H9 (cell line): ENCODE measurements around the gene TMEM54. TPM values are rescaled to one million over a fixed set of nuclear protein-coding genes. Genes with fewer than 3 reads are reported as not detected.

Experiments used
- DNase-seq: peaks from one replicate; pipeline ENCODE4 v3.0.0-alpha.2; 2017
- H2AFZ ChIP-seq: one replicate; pipeline ENCODE4 v1.6.1; 2013; ENCODE audit warnings: mild to moderate bottlenecking, low read length, control low read depth, moderate library complexity
- H2AK5ac ChIP-seq: 2 replicates; pipeline ENCODE4 v1.6.1; 2013; ENCODE audit warnings: low read length, control low read depth, mixed read lengths; ENCODE audit not compliant: insufficient read length
- H2BK120ac ChIP-seq: one replicate; pipeline ENCODE4 v1.6.1; 2013; ENCODE audit warnings: low read depth, mild to moderate bottlenecking, low read length, control low read depth, inconsistent platforms; ENCODE audit not compliant: poor library complexity, severe bottlenecking
- H2BK12ac ChIP-seq: 2 replicates; pipeline ENCODE4 v1.6.1; 2013; ENCODE audit warnings: low read length, control low read depth, mixed read lengths, low read depth; ENCODE audit not compliant: insufficient read length
- H2BK15ac ChIP-seq: 2 replicates; pipeline ENCODE4 v1.6.1; 2013; ENCODE audit warnings: low read depth, low read length, control low read depth
- H2BK20ac ChIP-seq: one replicate; pipeline ENCODE4 v1.6.1; 2013; ENCODE audit warnings: low read depth, mild to moderate bottlenecking, low read length, control low read depth, inconsistent platforms; ENCODE audit not compliant: poor library complexity, severe bottlenecking
- H2BK5ac ChIP-seq: 2 replicates; pipeline ENCODE4 v1.6.1; 2013; ENCODE audit warnings: low read length, control low read depth, mixed read lengths; ENCODE audit not compliant: insufficient read length
- H3K14ac ChIP-seq: 2 replicates; pipeline ENCODE4 v1.6.1; 2013; ENCODE audit warnings: low read length, control low read depth; ENCODE audit not compliant: insufficient read depth
- H3K18ac ChIP-seq: 2 replicates; pipeline ENCODE4 v1.6.1; 2013; ENCODE audit warnings: low read depth, mild to moderate bottlenecking, mixed read lengths, low read length, control low read depth; ENCODE audit not compliant: insufficient read length
- H3K23ac ChIP-seq: 2 replicates; pipeline ENCODE4 v1.6.1; 2013; ENCODE audit warnings: low read length, control low read depth, mixed read lengths, low read depth; ENCODE audit not compliant: insufficient read length
- H3K23me2 ChIP-seq: 2 replicates; pipeline ENCODE4 v1.6.1; 2013; ENCODE audit warnings: low read depth, mild to moderate bottlenecking, mixed read lengths, low read length, control low read depth; ENCODE audit not compliant: insufficient read length, poor library complexity, severe bottlenecking
- H3K27ac ChIP-seq: 2 replicates; pipeline ENCODE4 v1.5.1; 2013; ENCODE audit warnings: low read length, control low read depth, mixed read lengths, low read depth; ENCODE audit not compliant: insufficient read length
- H3K27me3 ChIP-seq: 2 replicates; pipeline ENCODE4 v1.6.1; 2013; ENCODE audit warnings: low read length, control low read depth, inconsistent platforms; ENCODE audit not compliant: insufficient read depth
- H3K4ac ChIP-seq: 2 replicates; pipeline ENCODE4 v1.6.1; 2013; ENCODE audit warnings: low read depth, mild to moderate bottlenecking, control low read depth, inconsistent platforms, low read length, moderate library complexity
- H3K4me1 ChIP-seq: 2 replicates; pipeline ENCODE4 v1.6.1; 2013; ENCODE audit warnings: low read length, control low read depth, inconsistent platforms; ENCODE audit not compliant: insufficient read depth
- H3K4me2 ChIP-seq: 2 replicates; pipeline ENCODE4 v1.6.1; 2013; ENCODE audit warnings: low read length, control low read depth, mixed read lengths; ENCODE audit not compliant: insufficient read length, insufficient read depth
- H3K56ac ChIP-seq: 2 replicates; pipeline ENCODE4 v1.6.1; 2013; ENCODE audit warnings: low read depth, mild to moderate bottlenecking, mixed read lengths, low read length, control low read depth; ENCODE audit not compliant: insufficient read length
- H3K79me1 ChIP-seq: 2 replicates; pipeline ENCODE4 v1.6.1; 2013; ENCODE audit warnings: low read depth, mild to moderate bottlenecking, moderate library complexity, low read length, control low read depth, inconsistent platforms; ENCODE audit not compliant: insufficient read depth, poor library complexity, severe bottlenecking
- H3K79me2 ChIP-seq: 2 replicates; pipeline ENCODE4 v1.6.1; 2013; ENCODE audit warnings: low read length, control low read depth, inconsistent platforms; ENCODE audit not compliant: insufficient read depth
- H3K9ac ChIP-seq: 2 replicates; pipeline ENCODE4 v1.6.1; 2013; ENCODE audit warnings: low read length, control low read depth, mixed read lengths; ENCODE audit not compliant: insufficient read length; ENCODE audit errors: extremely low read depth
- H3K9me3 ChIP-seq: one replicate; pipeline ENCODE4 v1.6.1; 2013; ENCODE audit warnings: low read depth, low read length, inconsistent platforms; ENCODE audit not compliant: control insufficient read depth
- H3T11ph ChIP-seq: one replicate; pipeline ENCODE4 v1.6.1; 2013; ENCODE audit warnings: mild to moderate bottlenecking, low read length, control low read depth, inconsistent platforms
- H4K20me1 ChIP-seq: one replicate; pipeline ENCODE4 v1.6.1; 2013; ENCODE audit not compliant: control insufficient read depth, insufficient read length, insufficient read depth
- H4K5ac ChIP-seq: 2 replicates; pipeline ENCODE4 v1.6.1; 2013; ENCODE audit warnings: low read depth, mild to moderate bottlenecking, mixed read lengths, low read length, control low read depth; ENCODE audit not compliant: insufficient read length
- H4K8ac ChIP-seq: replicated peaks from 2 replicates; pipeline ENCODE4 v1.6.1; 2013; ENCODE audit warnings: low read length, control low read depth, mixed read lengths, low read depth; ENCODE audit not compliant: insufficient read length
- H4K91ac ChIP-seq: 2 replicates; pipeline ENCODE4 v1.6.1; 2013; ENCODE audit warnings: low read depth, mild to moderate bottlenecking, moderate library complexity, mixed read lengths, low read length, control low read depth; ENCODE audit not compliant: insufficient read length
- H3K27ac Mint-ChIP-seq, 3 experiments: 2 replicates in 2 of 3; 3 replicates in 1 of 3; pipeline ENCODE4 v1.8.0; 2020 to 2021; ENCODE audit warnings: mixed read lengths in 3 of 3, mild to moderate bottlenecking in 1 of 3, moderate library complexity in 1 of 3
- H3K27me3 Mint-ChIP-seq: 2 replicates; pipeline ENCODE4 v1.8.0; 2021; ENCODE audit warnings: low read depth, mild to moderate bottlenecking, moderate library complexity, mixed read lengths
- H3K36me3 Mint-ChIP-seq, 3 experiments: 2 replicates in 2 of 3; 3 replicates in 1 of 3; pipeline ENCODE4 v1.8.0; 2020 to 2021; ENCODE audit warnings: low read depth in 3 of 3, mixed read lengths in 3 of 3; ENCODE audit not compliant: insufficient read depth in 1 of 3
- H3K4me1 Mint-ChIP-seq, 2 experiments: 2 replicates each; pipeline ENCODE4 v1.8.0; 2020; ENCODE audit warnings: mixed read lengths in 2 of 2
- H3K4me3 Mint-ChIP-seq, 2 experiments: 2 replicates in 1 of 2; 3 replicates in 1 of 2; pipeline ENCODE4 v1.8.0; 2020 to 2021; ENCODE audit warnings: mild to moderate bottlenecking in 2 of 2, mixed read lengths in 2 of 2, moderate library complexity in 1 of 2
- H3K9me3 Mint-ChIP-seq, 2 experiments: 2 replicates in 1 of 2; 3 replicates in 1 of 2; pipeline ENCODE4 v1.8.0; 2020; ENCODE audit warnings: mild to moderate bottlenecking in 2 of 2, mixed read lengths in 2 of 2, moderate library complexity in 1 of 2
- CTCF ChIP-seq: fragments of 200-600 bp; sonication (generic); conservative IDR thresholded peaks from 3 replicates; pipeline ENCODE4 v1.8.0; 2021; ENCODE audit warnings: antibody characterized with exemption, mild to moderate bottlenecking
- WGBS: extraction: QIAGEN DNeasy Blood & Tissue Kit; methylation state at CpG from one replicate; pipeline ENCODE4 v1.1.7; 2013; ENCODE audit warnings: missing lambda C conversion rate, low lambda C conversion rate, mixed read lengths; ENCODE audit not compliant: insufficient read length; ENCODE audit errors: extremely low coverage; 5-methylcytosine and 5-hydroxymethylcytosine counted together
- total RNA-seq: library from RNA; stranded (reverse); gene quantifications from 2 replicates; pipeline ENCODE4 v1.2.1, GENCODE V29; 2021

Gene TMEM54
- total RNA-seq, 1 experiment from 2014 or later, result 17.2 TPM

DNA sequence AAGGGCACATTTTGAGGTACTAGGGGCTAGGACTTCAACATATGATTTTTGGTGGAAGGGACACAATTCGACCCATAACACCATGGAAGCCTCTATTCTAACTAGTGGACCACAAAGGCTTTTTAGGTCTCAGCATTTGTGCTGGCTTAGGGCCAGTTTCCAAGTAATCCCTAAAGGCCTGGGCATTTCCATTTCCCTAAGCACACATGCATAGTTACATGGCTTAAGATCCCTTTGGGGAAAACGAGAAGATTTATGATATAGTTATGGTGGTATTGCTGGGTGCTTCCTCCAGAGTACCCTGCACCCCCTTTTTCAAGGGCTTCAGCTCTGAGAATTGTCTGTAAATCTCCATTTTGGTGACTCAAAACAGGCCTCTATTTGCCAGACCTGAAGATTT, 28.2 kb upstream of the TMEM54 start:
- no peak overlapping the region for H2AK5ac ChIP-seq
- H3T11ph ChIP-seq, result no peak overlapping the region
- no peak overlapping the region for H3K27ac Mint-ChIP-seq
- no peak for DNase-seq
- no peak overlapping the region for H2BK12ac ChIP-seq
- peaks cover 25 to 33% of the 10 kb centered on the region in 2 experiments for H3K4me1 Mint-ChIP-seq
- WGBS, result no CpG with 5 or more reads among the region's 2 CpGs
- no peak overlapping the region for H3K27ac ChIP-seq
- no peaks in the 10 kb centered on the region for H4K20me1 ChIP-seq
- H3K23me2 ChIP-seq, result peaks cover 12% of the 10 kb centered on the region
- H3K9ac ChIP-seq, result no peak overlapping the region
- no peak overlapping the region for H3K23ac ChIP-seq
- H3K79me1 ChIP-seq, result no peaks in the 10 kb centered on the region
- no peak overlapping the region for H2BK5ac ChIP-seq
- H3K18ac ChIP-seq, result no peak overlapping the region
- no peak overlapping the region for H4K8ac ChIP-seq
- no peaks in the 10 kb centered on the region for H3K9me3 ChIP-seq
- H3K79me2 ChIP-seq, result no peaks in the 10 kb centered on the region
- H3K56ac ChIP-seq, result no peak overlapping the region
- H4K5ac ChIP-seq, result no peak overlapping the region
- H3K4ac ChIP-seq, result no peak overlapping the region
- peaks cover 5 to 9% of the 10 kb centered on the region in 2 experiments; a peak in 4 of 5 replicates for H3K9me3 Mint-ChIP-seq
- H3K4me2 ChIP-seq, result no peak overlapping the region
- H2AFZ ChIP-seq, result no peak overlapping the region
- H4K91ac ChIP-seq, result no peak overlapping the region
- no peak for TF ChIP-seq CTCF
- no peak overlapping the region for H3K14ac ChIP-seq
- no peak overlapping the region for H3K4me3 Mint-ChIP-seq
- H3K27me3 Mint-ChIP-seq, result peaks cover 60% of the 10 kb centered on the region
- no peaks in the 10 kb centered on the region for H3K36me3 Mint-ChIP-seq
- no peaks in the 10 kb centered on the region for H3K4me1 ChIP-seq
- no peak overlapping the region for H2BK20ac ChIP-seq
- H2BK15ac ChIP-seq, result no peak overlapping the region
- H2BK120ac ChIP-seq, result no peak overlapping the region
- H3K27me3 ChIP-seq, result peaks cover 10% of the 10 kb centered on the region; the same call in 1 of the 2 replicates
